Esophagus muscularis mucosa (tissue), 4 donors: Measurements from ENCODE around the gene DNAH2. TPM values are rescaled to one million over a fixed set of nuclear protein-coding genes. Genes with fewer than 3 reads are reported as not detected.

Source experiments
- DNase-seq: peaks from one replicate; pipeline ENCODE4 v3.0.0-alpha.2; 2017; ENCODE audit errors: extremely low spot score
- H3K27ac ChIP-seq, 4 donors: fragments of 200-600 bp; sonication (generic); replicated peaks in 1 of 4; 1 replicate in 3 of 4; 2 replicates in 1 of 4; pipeline ENCODE4 v1.5.1; 2016 to 2019; ENCODE audit warnings: mild to moderate bottlenecking in 1 of 4
- H3K27me3 ChIP-seq, 4 donors: fragments of 200-600 bp; sonication (generic); one replicate each; pipeline versions ENCODE4 v1.5.1 to v1.6.0; 2016 to 2019
- H3K36me3 ChIP-seq, 4 donors: fragments of 200-600 bp; sonication (generic); one replicate each; pipeline ENCODE4 v1.5.1; 2016 to 2019
- H3K4me1 ChIP-seq, 4 donors: fragments of 200-600 bp; sonication (generic); one replicate each; pipeline ENCODE4 v1.5.1; 2016 to 2019
- H3K4me3 ChIP-seq, 4 donors: fragments of 200-600 bp; sonication (generic); 1 replicate in 2 of 4; 2 replicates in 2 of 4; pipeline ENCODE4 v1.5.1; 2016 to 2019; ENCODE audit warnings: mild to moderate bottlenecking in 4 of 4, moderate library complexity in 1 of 4
- H3K9me3 ChIP-seq, 4 donors: fragments of 200-600 bp; sonication (generic); 1 replicate in 3 of 4; 2 replicates in 1 of 4; pipeline ENCODE4 v1.5.1; 2016 to 2019
- EP300 ChIP-seq: sonication (generic); formaldehyde crosslinking; IDR thresholded peaks from one replicate; pipeline ENCODE4 v1.6.1; 2017; ENCODE audit warnings: antibody characterized with exemption
- POLR2A ChIP-seq: fragments of 450-650 bp; IDR thresholded peaks from one replicate; pipeline ENCODE4 v1.6.1; 2017; ENCODE audit warnings: antibody characterized with exemption, moderate library complexity, mild to moderate bottlenecking, low read depth
- POLR2AphosphoS5 ChIP-seq, 2 donors: sonication (generic); formaldehyde crosslinking; IDR thresholded peaks; one replicate each; pipeline ENCODE4 v1.6.1; 2017; ENCODE audit warnings: antibody characterized with exemption in 2 of 2
- WGBS: methylation state at CpG from one replicate; pipeline ENCODE4 v1.1.5; 2018; 5-methylcytosine and 5-hydroxymethylcytosine counted together
- intact Hi-C: fragments of 100-400 bp; cut with DNase I; formaldehyde crosslinking; loops from one replicate; pipeline ENCODE4 v1.15.1; 2023
- total RNA-seq, 4 donors: library from RNA; depleted of rRNA; stranded (reverse); fragments of >200 nt; gene quantifications; one replicate each; pipeline versions ENCODE4 v1.1.0 to v1.2.1, GENCODE V29; 2016
- TF ChIP-seq, protein P1 (sequence below), 3 experiments: fragments of 200-600 bp in 2 of 3; fragments of 450-650 bp in 1 of 3; sonication (generic) in 2 of 3; IDR thresholded peaks; one replicate each; pipeline ENCODE4 v1.5.1; 2017 to 2019; ENCODE audit warnings: antibody characterized with exemption in 3 of 3, mild to moderate bottlenecking in 2 of 3, moderate library complexity in 1 of 3

DNAH2 gene
- total RNA-seq, 4 donors from 2014 or later: under 0.01 to 0.17 (median 0.06) TPM

DNA sequence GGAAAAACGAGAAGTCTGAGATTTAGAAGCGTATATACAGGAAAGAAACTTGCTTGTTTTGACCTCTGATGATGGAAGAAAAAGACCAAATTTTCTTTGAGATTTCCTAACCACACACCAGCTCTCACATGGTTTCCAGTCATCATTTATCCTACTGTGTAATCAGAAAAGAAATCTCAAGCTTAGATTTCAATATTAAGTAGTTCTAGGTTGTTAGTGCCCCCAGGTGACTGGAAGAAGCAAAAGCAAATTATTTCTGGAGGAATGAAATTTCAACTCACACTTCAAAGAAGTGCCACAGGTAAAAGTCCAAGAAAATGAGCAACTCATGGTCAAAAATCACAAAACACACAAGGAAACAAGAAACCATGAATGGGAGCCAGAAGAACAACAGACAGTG lies 64.7 kb downstream of the DNAH2 start:
- Histone ChIP-seq H3K27ac (no peak overlapping the region), H3K4me3 (no peak overlapping the region), H3K27me3 (peaks cover 0 to 25% (median 0%) of the 10 kb centered on the region in 4 donors), H3K9me3 (no peaks in the 10 kb centered on the region), H3K36me3 (no peaks in the 10 kb centered on the region), H3K4me1 (no peaks in the 10 kb centered on the region)
- TF ChIP-seq, protein P1, sequence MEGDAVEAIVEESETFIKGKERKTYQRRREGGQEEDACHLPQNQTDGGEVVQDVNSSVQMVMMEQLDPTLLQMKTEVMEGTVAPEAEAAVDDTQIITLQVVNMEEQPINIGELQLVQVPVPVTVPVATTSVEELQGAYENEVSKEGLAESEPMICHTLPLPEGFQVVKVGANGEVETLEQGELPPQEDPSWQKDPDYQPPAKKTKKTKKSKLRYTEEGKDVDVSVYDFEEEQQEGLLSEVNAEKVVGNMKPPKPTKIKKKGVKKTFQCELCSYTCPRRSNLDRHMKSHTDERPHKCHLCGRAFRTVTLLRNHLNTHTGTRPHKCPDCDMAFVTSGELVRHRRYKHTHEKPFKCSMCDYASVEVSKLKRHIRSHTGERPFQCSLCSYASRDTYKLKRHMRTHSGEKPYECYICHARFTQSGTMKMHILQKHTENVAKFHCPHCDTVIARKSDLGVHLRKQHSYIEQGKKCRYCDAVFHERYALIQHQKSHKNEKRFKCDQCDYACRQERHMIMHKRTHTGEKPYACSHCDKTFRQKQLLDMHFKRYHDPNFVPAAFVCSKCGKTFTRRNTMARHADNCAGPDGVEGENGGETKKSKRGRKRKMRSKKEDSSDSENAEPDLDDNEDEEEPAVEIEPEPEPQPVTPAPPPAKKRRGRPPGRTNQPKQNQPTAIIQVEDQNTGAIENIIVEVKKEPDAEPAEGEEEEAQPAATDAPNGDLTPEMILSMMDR (IDR thresholded peaks at IDR 0.05): no peak
- TF ChIP-seq POLR2AphosphoS5 (IDR thresholded peaks at IDR 0.05) (no peak), POLR2A (no peak), EP300 (no peak)
- no peak for DNase-seq
- intact Hi-C loops: no loop called here
- WGBS: 68% methylated on average over 2 of the region's 2 CpGs

GRCh38 chr17:7786866-7787265 lies 69.3 kb downstream of the DNAH2 start:
- Histone ChIP-seq H3K36me3 (no peaks in the 10 kb centered on the region), H3K4me1 (no peaks in the 10 kb centered on the region), H3K27me3 (peaks cover 0 to 7% (median 0%) of the 10 kb centered on the region in 4 donors), H3K4me3 (no peak overlapping the region), H3K27ac (no peak overlapping the region), H3K9me3 (no peaks in the 10 kb centered on the region)
- intact Hi-C loops: no loop called here
- TF ChIP-seq, protein P1 (IDR thresholded peaks at IDR 0.05): no peak
- TF ChIP-seq POLR2A (no peak), EP300 (no peak), POLR2AphosphoS5 (IDR thresholded peaks at IDR 0.05) (no peak)
- WGBS: 90% methylated on average over 21 of the region's 21 CpGs
- no peak for DNase-seq

DNA sequence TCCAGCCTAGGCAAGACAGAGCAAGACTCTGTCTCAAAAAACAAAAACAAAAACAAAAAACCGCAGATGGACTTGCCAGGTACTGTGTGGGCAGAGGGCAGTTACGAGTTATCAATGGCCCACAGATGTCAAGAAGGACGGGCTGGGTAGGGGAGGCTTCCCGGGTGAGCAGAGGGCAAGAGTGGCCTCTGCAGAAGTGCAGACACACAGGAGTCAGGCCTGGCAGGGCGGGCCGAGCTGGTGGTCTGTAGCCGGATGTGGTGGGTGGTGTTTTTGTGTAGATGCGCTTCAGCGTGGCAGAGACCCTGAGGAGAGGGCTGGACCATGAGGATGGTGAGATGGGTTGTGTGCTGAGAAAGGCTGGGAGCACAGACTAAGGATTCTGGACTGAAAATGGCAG lies 71.6 kb downstream of the DNAH2 start:
- intact Hi-C loops: no loop called here
- Histone ChIP-seq H3K9me3 (no peaks in the 10 kb centered on the region), H3K4me3 (no peak overlapping the region), H3K27me3 (no peaks in the 10 kb centered on the region), H3K27ac (no peak overlapping the region), H3K36me3 (no peaks in the 10 kb centered on the region), H3K4me1 (no peaks in the 10 kb centered on the region)
- DNase-seq: no peak
- WGBS: 88% methylated on average over 9 of the region's 9 CpGs
- no peak for TF ChIP-seq POLR2AphosphoS5 (IDR thresholded peaks at IDR 0.05)
- TF ChIP-seq, protein P1 (IDR thresholded peaks at IDR 0.05): no peak
- TF ChIP-seq EP300: no peak
- no peak for TF ChIP-seq POLR2A

DNA sequence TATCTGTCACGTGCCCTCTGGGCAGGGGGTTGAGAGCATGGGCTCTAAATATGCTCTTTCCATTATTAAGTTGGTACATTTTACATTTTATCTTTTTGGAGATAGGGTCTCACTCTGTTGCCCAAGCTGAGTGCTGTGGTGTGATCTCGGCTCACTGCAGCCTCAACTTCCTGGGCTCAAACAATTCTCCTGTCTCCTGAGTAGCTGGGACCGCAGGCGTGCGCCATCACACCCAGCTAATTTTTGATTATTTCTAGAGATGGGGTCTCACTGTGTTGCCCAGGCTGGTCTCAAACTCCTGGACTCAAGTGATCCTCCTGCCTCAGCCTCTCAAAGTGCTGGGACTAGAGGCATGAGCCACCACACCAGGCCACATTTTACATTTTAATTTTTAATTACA lies 72.6 kb downstream of the DNAH2 start:
- intact Hi-C loops: no loop called here

More for the DNA sequence above, 72.6 kb downstream of the DNAH2 start:
- no peak overlapping the region for H3K27ac ChIP-seq
- H3K27me3 ChIP-seq: no peaks in the 10 kb centered on the region
- WGBS: 90% methylated on average over 5 of the region's 5 CpGs
- no peaks in the 10 kb centered on the region for H3K4me1 ChIP-seq
- H3K9me3 ChIP-seq: no peaks in the 10 kb centered on the region
- no peak for DNase-seq
- H3K36me3 ChIP-seq: no peaks in the 10 kb centered on the region
- H3K4me3 ChIP-seq: no peak overlapping the region
- no peak for TF ChIP-seq EP300
- no peak for TF ChIP-seq POLR2AphosphoS5 (IDR thresholded peaks at IDR 0.05)
- TF ChIP-seq, protein P1 (IDR thresholded peaks at IDR 0.05): no peak
- no peak for TF ChIP-seq POLR2A
